Stimulated activated naive CD8-positive, alpha-beta T cell treated with anti-CD3 and anti-CD28 coated beads, Interleukin-15, amount 100 ng/mL, for 72 hours (primary cell): ENCODE measurements around the gene SIRT3.
A peak's percentile ranks its signal among the peaks of the same experiment; 100 is the strongest.
"Not testable (repeated sequence)": the region's sequence is repeated elsewhere in the genome, so short reads cannot be mapped to it uniquely, and the experiment has no call there.

Experiments used
- ATAC-seq: fragments of 150-1000 bp; cut with Tn5 transposase; 2 replicates; pipeline ENCODE4 v1.10.0; 2021; ENCODE audit warnings: mild to moderate bottlenecking, moderate library complexity
- DNase-seq, 2 donors: peaks; one replicate each; pipeline ENCODE4 v3.0.0; 2021 to 2022
- H3K27ac Mint-ChIP-seq, 2 donors: one replicate each; pipeline ENCODE4 v1.8.0; 2022; ENCODE audit warnings: mild to moderate bottlenecking in 2 of 2, mixed read lengths in 2 of 2, moderate library complexity in 2 of 2
- H3K27me3 Mint-ChIP-seq: one replicate; pipeline ENCODE4 v1.8.0; 2022; ENCODE audit warnings: mixed read lengths
- H3K4me1 Mint-ChIP-seq: one replicate; pipeline ENCODE4 v1.8.0; 2022; ENCODE audit warnings: mild to moderate bottlenecking, mixed read lengths
- H3K4me3 Mint-ChIP-seq, 2 donors: one replicate each; pipeline ENCODE4 v1.8.0; 2022; ENCODE audit warnings: mild to moderate bottlenecking in 2 of 2, mixed read lengths in 2 of 2, moderate library complexity in 1 of 2
- H3K9me3 Mint-ChIP-seq, 2 donors: one replicate each; pipeline ENCODE4 v1.8.0; 2022; ENCODE audit warnings: mixed read lengths in 2 of 2

The SIRT3 gene

GRCh38 chr11:278001-278951 lies 42.1 kb upstream of the SIRT3 start, which contains the start of gene NLRP6:
TSS of gene NLRP6 (plus strand) at chr11:278407. CDS start at chr11:278570, 163 bp downstream.
- H3K9me3 Mint-ChIP-seq = peaks cover 15 to 16% of the 10 kb centered on the region in 2 donors
- ATAC-seq = no peak
- peak within 1 kb of the TSS; percentile 93 to 98 for H3K27ac Mint-ChIP-seq
- peak within 1 kb of the TSS; percentile 89 for H3K4me3 Mint-ChIP-seq
- peaks cover 47% of the 10 kb centered on the region for H3K4me1 Mint-ChIP-seq
- H3K27me3 Mint-ChIP-seq = peaks cover 26% of the 10 kb centered on the region
- DNase-seq = peak; percentile 17 to 41

- Mint-ChIP-seq H3K27ac (no peak overlapping the region), H3K4me3 (no peak overlapping the region), H3K27me3 (peaks cover 14% of the 10 kb centered on the region), H3K4me1 (peaks cover 27% of the 10 kb centered on the region), H3K9me3 (peaks cover 15 to 16% of the 10 kb centered on the region in 2 donors)
- ATAC-seq = no peak
- no peak for DNase-seq
These were observed 40.1 kb upstream of the SIRT3 start for GRCh38 chr11:276219-276618.

- H3K4me1 Mint-ChIP-seq = peaks cover 38% of the 10 kb centered on the region
- no peak overlapping the region for H3K4me3 Mint-ChIP-seq
- H3K27ac Mint-ChIP-seq = no peak overlapping the region
- no peaks in the 10 kb centered on the region for H3K27me3 Mint-ChIP-seq
- ATAC-seq (no peak), DNase-seq (no peak)
- peaks cover 15 to 16% of the 10 kb centered on the region in 2 donors for H3K9me3 Mint-ChIP-seq
These were observed 36.7 kb upstream of the SIRT3 start for GRCh38 chr11:272931-273198.

- DNase-seq = no peak
- no peaks in the 10 kb centered on the region for H3K27me3 Mint-ChIP-seq
- ATAC-seq = no peak
- no peak overlapping the region for H3K27ac Mint-ChIP-seq
- H3K4me3 Mint-ChIP-seq = no peak overlapping the region
- H3K4me1 Mint-ChIP-seq = peaks cover 38% of the 10 kb centered on the region
- H3K9me3 Mint-ChIP-seq = peaks cover 12 to 15% of the 10 kb centered on the region in 2 donors
These were observed 36.2 kb upstream of the SIRT3 start for GRCh38 chr11:272195-272930.

- ATAC-seq (no peak), DNase-seq (peak in 1 of 2 donors; percentile 13)
- Mint-ChIP-seq H3K4me3 (no peak overlapping the region), H3K9me3 (peaks cover 6 to 8% of the 10 kb centered on the region in 2 donors), H3K4me1 (peaks cover 41% of the 10 kb centered on the region), H3K27ac (no peak overlapping the region), H3K27me3 (no peaks in the 10 kb centered on the region)
These were observed 35.2 kb upstream of the SIRT3 start for GRCh38 chr11:271319-271715.

GRCh38 chr11:270451-271318 lies 34.5 kb upstream of the SIRT3 start:
- ATAC-seq (no peak), DNase-seq (peak in 1 of 2 donors; percentile 8)
- Mint-ChIP-seq H3K27me3 (no peaks in the 10 kb centered on the region), H3K27ac (peak overlapping the region; percentile 100), H3K9me3 (peaks cover under 1 to 2% of the 10 kb centered on the region in 2 donors), H3K4me3 (peak overlapping the region; percentile 25 to 99), H3K4me1 (peaks cover 41% of the 10 kb centered on the region)

GRCh38 chr11:269146-269890 lies 33.2 kb upstream of the SIRT3 start:
- H3K4me3 Mint-ChIP-seq = peak overlapping the region; percentile 90 to 99
- H3K27ac Mint-ChIP-seq = peak overlapping the region; percentile 100
- ATAC-seq (peak; percentile 76), DNase-seq (peak; percentile 70 to 76)
- no peaks in the 10 kb centered on the region for H3K9me3 Mint-ChIP-seq
- peaks cover 41% of the 10 kb centered on the region for H3K4me1 Mint-ChIP-seq
- H3K27me3 Mint-ChIP-seq = no peaks in the 10 kb centered on the region

- not testable (repeated sequence) for H3K9me3 Mint-ChIP-seq, H3K27me3 Mint-ChIP-seq
- H3K4me1 Mint-ChIP-seq = peaks cover 41% of the 10 kb centered on the region
- peak overlapping the region; percentile 90 to 99 for H3K4me3 Mint-ChIP-seq
- ATAC-seq (peak; percentile 71), DNase-seq (peak; percentile 68 to 82)
- H3K27ac Mint-ChIP-seq = peak overlapping the region; percentile 100
These were observed 32.6 kb upstream of the SIRT3 start for GRCh38 chr11:268716-269145.

GRCh38 chr11:267491-267994 lies 31.4 kb upstream of the SIRT3 start:
- peak; percentile 72 to 76 for DNase-seq
- peak; percentile 47 for ATAC-seq
- peak overlapping the region; percentile 90 to 99 for H3K4me3 Mint-ChIP-seq
- H3K4me1 Mint-ChIP-seq = peaks cover 41% of the 10 kb centered on the region
- H3K27ac Mint-ChIP-seq = peak overlapping the region; percentile 100
- no peaks in the 10 kb centered on the region for H3K9me3 Mint-ChIP-seq
- no peaks in the 10 kb centered on the region for H3K27me3 Mint-ChIP-seq

- Mint-ChIP-seq H3K27me3 (no peaks in the 10 kb centered on the region), H3K4me3 (peak overlapping the region; percentile 81 to 84), H3K27ac (peak overlapping the region; percentile 93 to 95), H3K9me3 (no peaks in the 10 kb centered on the region), H3K4me1 (peaks cover 41% of the 10 kb centered on the region)
- ATAC-seq (peak; percentile 58), DNase-seq (peak; percentile 49 to 56)
These were observed 30.7 kb upstream of the SIRT3 start for GRCh38 chr11:266676-267439.

- H3K27me3 Mint-ChIP-seq = no peaks in the 10 kb centered on the region
- DNase-seq = no peak
- H3K4me3 Mint-ChIP-seq = no peak overlapping the region
- no peaks in the 10 kb centered on the region for H3K9me3 Mint-ChIP-seq
- ATAC-seq = no peak
- no peak overlapping the region for H3K27ac Mint-ChIP-seq
- H3K4me1 Mint-ChIP-seq = no peaks in the 10 kb centered on the region
These were observed 25.5 kb upstream of the SIRT3 start for GRCh38 chr11:261624-262023.

- no peaks in the 10 kb centered on the region for H3K27me3 Mint-ChIP-seq
- H3K27ac Mint-ChIP-seq = no peak overlapping the region
- no peak overlapping the region for H3K4me3 Mint-ChIP-seq
- no peaks in the 10 kb centered on the region for H3K9me3 Mint-ChIP-seq
- no peaks in the 10 kb centered on the region for H3K4me1 Mint-ChIP-seq
- DNase-seq (no peak), ATAC-seq (no peak)
These were observed 23.3 kb upstream of the SIRT3 start for GRCh38 chr11:259413-259812.

GRCh38 chr11:257766-258493 lies 21.8 kb upstream of the SIRT3 start:
- H3K27ac Mint-ChIP-seq = no peak overlapping the region
- no peaks in the 10 kb centered on the region for H3K27me3 Mint-ChIP-seq
- no peaks in the 10 kb centered on the region for H3K4me1 Mint-ChIP-seq
- ATAC-seq (no peak), DNase-seq (peak in 1 of 2 donors; percentile 22)
- H3K4me3 Mint-ChIP-seq = no peak overlapping the region
- H3K9me3 Mint-ChIP-seq = no peaks in the 10 kb centered on the region
